Spleen (tissue), 7 donors: ENCODE data around the gene SCYGR1.

ENCODE experiments used
- POLR2A ChIP-seq, 3 donors: fragments of 450-650 bp; IDR thresholded peaks; one replicate each; pipeline ENCODE4 v1.5.1; 2017; ENCODE audit warnings: antibody characterized with exemption in 3 of 3, mild to moderate bottlenecking in 1 of 3
- POLR2AphosphoS5 ChIP-seq, 3 donors: sonication (generic); formaldehyde crosslinking; IDR thresholded peaks; one replicate each; pipeline ENCODE4 v1.5.1; 2017; ENCODE audit warnings: antibody characterized with exemption in 3 of 3
- TF ChIP-seq, protein P1 (sequence below), 11 experiments: fragments of 200-600 bp in 7 of 11; fragments of 450-650 bp in 4 of 11; sonication (generic) in 4 of 11; IDR thresholded peaks in 8 of 11; conservative IDR thresholded peaks in 3 of 11; 1 replicate in 7 of 11; 2 replicates in 4 of 11; pipeline versions ENCODE4 v1.4.0 to v1.8.0; 2016 to 2021; ENCODE audit warnings: antibody characterized with exemption in 11 of 11, inconsistent platforms in 4 of 11, mild to moderate bottlenecking in 1 of 11
- donor health status: DM: no; HTN: no; CAD: no; lungs with moderate emphysema.
- donor health status: DM: no; HTN: no; CAD: no.
- donor health status: DM: no; HTN: no; CAD: no.

DNA sequence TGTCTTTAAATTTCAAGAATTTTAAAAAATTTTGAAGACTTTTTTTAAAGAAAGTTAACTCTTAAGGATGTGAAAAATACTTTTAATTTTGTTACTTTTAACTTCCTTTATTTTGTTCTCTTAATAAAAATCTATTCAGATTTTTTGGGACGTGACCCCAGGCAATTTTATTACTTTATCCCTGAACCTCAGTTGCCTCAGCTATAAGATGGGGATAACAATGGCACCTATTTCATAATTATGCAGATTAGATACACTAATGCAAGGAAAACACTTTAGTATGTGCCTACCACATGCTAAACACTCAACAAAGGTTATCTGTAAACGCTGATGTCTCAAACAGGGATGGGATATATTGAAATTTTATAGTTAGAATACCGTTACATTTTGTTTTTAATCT lies 1.5 kb upstream of the SCYGR1 start:
- TF ChIP-seq, protein P1, sequence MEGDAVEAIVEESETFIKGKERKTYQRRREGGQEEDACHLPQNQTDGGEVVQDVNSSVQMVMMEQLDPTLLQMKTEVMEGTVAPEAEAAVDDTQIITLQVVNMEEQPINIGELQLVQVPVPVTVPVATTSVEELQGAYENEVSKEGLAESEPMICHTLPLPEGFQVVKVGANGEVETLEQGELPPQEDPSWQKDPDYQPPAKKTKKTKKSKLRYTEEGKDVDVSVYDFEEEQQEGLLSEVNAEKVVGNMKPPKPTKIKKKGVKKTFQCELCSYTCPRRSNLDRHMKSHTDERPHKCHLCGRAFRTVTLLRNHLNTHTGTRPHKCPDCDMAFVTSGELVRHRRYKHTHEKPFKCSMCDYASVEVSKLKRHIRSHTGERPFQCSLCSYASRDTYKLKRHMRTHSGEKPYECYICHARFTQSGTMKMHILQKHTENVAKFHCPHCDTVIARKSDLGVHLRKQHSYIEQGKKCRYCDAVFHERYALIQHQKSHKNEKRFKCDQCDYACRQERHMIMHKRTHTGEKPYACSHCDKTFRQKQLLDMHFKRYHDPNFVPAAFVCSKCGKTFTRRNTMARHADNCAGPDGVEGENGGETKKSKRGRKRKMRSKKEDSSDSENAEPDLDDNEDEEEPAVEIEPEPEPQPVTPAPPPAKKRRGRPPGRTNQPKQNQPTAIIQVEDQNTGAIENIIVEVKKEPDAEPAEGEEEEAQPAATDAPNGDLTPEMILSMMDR (IDR thresholded peaks at IDR 0.05 in 8 of 11, conservative IDR thresholded peaks at IDR 0.05 in 3 of 11): no peak
- TF ChIP-seq POLR2AphosphoS5 (IDR thresholded peaks at IDR 0.05): no peak
- TF ChIP-seq POLR2A (IDR thresholded peaks at IDR 0.05): no peak
